HG03442 (cell line): Measurements from ENCODE around the gene TAMALIN.
A peak's percentile ranks its signal among the peaks of the same experiment; 100 is the strongest.

ENCODE experiments used
- ATAC-seq: cut with Tn5 transposase; IDR thresholded peaks from one replicate; pipeline ENCODE4 v1.9.1; 2021; ENCODE audit warnings: mild to moderate bottlenecking, moderate library complexity; ENCODE audit not compliant: unreplicated experiment

The TAMALIN gene

DNA sequence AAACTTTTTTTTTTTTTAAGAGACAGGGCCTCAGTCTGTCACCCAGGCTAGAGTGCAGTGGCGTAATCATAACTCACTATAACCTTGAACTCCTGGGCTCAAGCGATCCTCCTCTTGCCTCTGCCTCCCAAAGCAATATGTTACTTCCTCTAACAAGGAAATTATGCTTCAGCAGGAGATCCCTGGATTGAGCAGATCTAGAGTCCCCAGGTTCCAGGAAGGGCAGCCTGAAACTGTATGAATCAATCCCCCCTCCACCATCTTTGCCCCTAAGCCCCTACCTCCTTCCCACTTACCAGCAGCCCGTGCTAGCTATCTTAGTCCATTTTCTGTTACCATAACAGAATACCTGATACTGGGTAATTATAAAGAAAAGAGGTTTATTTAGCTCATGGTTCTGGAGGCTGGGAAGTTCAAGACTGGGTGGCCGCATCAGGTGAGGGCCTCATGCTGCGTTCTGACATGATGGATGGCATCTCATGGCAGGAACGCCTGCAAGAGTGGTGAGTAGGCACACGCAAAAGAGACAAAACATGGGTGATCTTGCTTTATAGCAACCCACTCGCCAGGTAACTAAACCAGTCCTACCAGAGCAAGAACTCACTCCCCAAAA is 5.0 kb downstream of the TAMALIN start:
- no peak for ATAC-seq

DNA sequence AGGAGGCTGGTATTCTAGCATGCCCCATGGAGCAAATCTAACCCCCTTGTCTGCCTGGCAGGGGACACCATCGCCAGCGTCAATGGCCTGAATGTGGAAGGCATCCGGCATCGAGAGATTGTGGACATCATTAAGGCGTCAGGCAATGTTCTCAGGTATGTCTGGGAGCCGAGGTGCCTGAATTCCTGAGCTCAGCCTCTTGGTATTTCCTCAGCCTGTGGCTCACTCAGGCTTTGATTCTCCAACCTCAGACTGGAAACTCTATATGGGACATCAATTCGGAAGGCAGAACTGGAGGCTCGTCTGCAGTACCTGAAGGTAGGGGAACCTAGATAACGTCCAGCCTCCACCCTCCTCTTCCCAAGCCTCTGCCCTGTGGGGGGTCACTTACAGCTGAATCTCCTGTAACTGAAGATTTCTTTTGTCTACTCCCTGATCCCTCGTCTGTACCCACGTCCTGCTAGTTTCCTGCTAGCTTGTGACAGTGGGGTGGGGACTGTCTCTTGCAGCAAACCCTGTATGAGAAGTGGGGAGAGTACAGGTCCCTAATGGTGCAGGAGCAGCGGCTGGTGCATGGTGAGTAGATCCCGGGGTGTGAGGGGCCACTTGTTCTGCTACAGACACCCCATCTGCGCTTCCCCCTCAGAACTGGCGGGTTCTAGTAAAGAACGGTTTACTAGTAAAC is 7.0 kb downstream of the TAMALIN start:
- no peak for ATAC-seq

DNA sequence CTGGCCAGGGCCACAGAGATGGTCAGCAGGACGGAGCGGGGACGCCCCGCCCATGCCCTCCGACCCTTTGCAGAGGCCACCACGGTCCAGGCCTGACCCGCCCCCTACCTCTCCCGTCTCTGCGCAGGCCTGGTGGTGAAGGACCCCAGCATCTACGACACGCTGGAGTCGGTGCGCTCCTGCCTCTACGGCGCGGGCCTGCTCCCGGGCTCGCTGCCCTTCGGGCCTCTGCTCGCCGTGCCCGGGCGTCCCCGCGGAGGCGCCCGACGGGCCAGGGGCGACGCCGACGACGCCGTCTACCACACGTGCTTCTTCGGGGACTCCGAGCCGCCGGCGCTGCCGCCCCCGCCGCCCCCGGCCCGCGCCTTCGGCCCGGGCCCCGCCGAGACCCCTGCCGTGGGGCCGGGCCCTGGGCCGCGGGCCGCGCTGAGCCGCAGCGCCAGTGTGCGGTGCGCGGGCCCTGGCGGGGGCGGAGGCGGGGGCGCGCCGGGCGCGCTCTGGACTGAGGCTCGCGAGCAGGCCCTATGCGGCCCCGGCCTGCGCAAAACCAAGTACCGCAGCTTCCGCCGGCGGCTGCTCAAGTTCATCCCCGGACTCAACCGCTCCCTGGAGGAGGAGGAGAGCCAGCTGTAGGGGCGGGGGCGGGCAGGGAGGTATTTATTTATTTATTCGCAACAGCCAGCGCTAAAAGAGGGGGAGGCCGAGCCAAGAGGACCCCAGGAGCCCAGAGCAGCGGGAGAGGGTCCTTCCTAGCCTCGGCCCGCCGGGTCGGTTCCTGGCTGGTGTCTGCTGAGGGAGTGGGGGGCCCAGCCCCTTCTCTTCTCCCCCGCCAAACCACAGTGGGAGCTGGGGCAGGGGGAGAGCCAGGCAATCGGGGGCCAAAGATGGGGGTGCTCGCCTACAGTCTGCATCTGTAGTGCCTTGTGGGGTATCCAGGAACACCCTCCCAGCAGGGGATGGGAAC is 8.1 kb downstream of the TAMALIN start:
- ATAC-seq = no peak

DNA sequence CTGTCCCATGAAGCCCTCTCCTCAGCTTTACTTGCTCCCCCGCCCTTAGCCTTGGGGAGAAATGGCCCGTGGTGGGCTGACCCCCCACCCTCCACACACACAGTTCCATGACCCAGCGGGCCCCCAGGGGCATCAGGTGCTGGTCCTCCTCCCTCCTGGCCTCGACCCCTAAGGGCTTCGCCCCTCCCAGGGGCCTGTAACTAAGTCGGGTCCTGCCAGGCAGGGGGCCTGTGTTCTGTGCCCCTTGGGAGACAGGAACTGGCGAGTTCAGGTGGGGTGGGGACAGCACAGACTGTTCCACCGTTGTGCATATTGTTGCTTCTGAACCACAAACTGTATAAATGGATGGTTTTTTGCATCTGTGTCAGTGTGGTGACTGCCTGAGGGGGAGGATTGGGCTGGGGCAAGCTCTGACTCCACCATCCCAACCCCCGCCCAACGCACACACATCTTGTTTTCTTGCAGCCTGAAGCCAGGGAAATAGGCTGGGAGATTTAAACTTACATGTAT is 8.8 kb downstream of the TAMALIN start:
- ATAC-seq = no peak

DNA sequence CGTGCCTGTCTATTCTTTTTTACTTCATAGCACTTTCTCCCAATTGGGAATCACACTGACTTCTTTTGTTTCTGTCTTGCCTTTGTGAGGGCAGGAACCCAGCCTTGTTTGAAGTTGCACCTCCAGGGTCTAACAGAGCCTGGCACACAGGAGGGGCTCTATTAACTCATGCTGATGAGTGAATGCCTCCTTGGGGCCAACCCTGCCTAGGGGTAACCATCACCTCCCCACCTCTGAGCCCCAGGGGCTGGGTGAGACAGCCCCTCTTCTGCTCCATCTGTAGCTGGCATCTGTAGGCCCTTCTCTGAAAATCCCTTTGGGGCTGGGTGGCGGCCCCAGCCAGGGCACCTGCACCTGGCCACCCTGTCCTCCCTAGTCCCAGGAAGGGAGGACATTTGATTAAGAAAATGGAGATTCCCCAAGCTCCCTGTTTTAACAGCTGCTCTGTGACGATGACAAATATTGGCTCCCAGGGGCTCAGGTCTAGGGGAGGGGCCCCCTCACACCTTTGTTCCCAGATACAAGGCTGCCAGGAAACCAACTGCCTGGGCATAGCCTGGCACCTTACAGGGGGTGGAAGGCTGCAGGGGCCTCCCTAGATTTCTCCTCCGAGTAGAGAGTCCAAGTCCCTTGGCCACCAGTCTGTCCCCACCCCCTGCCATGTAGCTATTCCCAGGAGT is 11.8 kb downstream of the TAMALIN start:
- no peak for ATAC-seq

DNA sequence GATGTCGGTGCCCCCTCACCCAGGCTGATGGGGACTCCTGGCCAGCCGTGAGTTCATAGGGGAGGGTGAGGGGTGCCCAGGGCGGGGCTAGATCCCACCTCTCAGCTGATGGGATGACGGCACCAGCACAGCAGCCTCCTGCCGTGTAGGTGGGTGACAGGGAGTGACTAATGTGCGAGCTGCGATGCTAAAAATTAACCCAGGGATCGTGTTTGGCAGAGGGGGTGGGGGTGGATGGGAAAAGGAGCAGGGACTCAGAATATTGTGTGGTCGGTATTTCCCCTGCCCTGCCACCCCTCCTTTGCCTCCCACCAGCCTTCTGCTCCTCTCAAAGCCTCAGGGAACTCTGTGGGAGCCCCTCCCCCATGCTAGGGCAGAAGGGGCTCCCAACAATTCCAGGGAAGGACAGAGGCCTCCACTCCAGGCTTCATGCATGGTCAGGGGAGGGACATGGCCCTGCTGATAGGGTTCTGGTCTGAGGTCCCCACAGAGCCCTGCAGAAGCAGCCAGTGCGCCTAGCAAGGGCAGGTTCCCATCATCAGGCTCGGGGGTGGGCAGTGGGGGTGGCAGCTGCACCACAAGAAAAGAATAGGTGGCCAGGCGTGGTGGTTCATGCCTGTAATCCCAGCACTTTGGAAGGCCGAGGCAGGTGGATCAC is 12.5 kb downstream of the TAMALIN start:
- ATAC-seq = no peak

DNA sequence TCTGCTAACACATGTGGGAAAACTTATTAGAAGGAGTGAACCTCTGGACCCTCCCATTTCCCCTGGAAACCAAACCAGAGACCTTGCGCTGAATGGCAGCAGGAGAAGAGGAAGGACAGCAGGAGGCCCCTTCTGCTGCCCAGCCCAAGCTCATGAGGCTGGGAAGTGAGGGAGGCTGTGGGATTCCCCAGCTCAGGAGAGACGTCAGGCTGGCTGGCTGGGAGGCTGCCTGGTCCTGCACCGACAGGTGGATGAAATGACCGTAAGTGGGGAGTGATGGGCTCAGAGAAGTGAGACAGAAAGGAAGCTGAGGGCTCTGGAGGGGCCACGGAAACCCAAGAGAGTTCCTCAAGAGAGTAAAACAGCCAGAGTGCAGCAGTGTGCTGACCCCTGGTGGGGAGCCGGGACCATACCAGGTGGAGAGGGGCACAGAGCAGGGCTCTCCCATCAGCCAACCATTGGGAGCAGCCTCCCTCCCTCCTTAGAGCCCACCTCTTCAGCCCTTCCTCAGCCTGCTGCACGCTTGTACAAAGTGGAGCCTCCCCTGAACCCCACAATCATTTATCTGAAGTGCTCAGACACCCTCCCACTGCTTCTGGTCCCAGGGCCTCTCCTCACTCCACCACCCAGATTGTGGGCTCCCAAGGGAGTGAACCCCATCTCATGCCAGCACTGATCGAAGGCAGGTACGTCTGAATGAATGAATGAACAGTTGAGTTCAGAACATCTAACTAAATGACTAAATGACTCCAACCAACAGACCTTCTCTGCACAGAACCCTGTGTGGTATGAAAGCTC is 14.0 kb downstream of the TAMALIN start:
- no peak for ATAC-seq

DNA sequence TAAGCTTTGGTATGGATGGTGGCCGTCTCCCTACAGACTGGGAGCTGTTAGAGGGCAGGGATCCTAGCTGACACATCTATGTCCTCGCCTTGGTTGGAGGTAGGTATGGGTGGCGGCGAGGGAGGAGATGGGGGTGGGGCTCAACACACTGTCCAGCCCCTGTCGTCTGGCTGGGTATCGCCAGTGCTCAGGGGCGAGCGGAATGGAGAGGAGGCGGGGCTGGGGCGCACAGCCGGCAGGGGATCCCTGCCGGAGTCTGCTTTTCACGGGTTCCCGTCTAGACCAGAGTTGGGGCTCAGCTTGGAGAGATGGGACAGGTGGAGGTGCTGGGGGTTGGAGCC is 16.1 kb downstream of the TAMALIN start:
- ATAC-seq = no peak

DNA sequence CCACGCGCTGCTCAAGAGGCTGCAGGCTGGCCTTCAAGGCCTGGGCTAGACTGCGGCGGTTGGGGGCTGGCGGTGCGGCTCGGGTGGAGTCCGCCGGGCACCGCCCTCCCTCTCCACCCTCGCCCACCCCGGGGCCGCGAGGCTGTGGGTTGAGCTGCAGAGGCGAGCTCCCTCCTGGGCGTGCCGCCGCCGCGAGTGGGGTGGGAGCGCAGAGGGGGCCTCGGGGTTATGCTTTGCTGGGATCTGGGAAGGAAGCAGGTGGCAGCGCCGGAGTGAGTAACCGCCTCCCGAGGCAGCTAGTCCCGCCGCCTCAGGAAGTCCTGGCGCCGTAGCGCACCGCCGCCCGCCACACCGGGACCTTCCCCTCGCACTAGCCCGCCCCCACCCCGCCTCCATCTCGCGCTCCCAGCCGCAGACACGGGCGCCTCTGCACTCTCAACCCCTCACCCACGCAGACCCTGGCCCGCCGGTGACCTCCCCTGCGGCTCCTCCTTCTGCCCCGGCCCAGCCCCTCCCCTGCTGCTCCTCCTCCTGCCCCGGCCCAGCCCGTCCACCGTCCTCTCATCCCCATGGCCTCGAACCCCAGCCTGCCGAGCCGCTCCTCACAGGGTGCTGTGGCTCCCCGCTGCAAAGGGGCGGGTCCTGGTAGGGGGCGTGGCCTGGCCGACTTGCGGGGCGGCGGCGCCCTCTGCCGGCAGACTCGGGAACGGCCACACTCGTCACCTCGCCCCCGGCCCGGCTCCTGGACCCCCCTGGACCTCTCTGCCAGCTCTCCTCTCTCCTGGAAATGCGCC is 16.6 kb downstream of the TAMALIN start:
- ATAC-seq = no peak

DNA sequence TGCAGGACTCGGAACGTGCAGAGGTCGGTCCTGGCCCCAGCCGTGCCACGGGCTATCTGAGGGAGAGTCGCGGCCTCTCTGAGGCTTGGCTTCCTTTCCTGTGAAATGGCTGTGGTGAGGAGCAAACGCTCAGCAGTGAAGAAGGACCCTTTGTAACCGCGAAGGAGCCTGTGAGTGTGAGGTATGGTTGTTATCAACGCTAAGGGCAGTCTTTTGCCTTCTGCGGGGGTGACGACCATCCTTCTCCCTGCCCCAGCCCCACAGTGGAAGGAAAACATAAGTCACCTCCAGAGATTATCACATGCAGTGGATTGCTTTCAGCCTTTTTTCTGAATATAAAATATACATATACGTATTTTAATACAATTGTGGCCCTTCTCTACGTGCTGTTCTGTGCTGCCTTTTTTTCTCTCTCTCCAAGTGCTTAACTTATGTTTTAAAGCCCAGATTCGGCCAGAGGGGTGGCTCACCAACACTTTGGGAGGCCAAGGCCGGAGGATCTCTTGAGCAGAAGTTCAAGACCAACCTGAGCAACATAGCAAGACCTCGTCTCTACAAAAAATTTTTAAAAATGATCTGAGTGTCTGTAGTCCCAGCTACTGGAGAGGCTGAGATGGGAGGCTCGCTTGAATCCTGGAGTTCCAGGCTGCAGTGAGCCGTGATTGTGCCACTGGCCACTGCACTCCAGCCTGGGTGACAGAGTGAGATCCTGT is 17.4 kb downstream of the TAMALIN start:
- ATAC-seq = no peak

DNA sequence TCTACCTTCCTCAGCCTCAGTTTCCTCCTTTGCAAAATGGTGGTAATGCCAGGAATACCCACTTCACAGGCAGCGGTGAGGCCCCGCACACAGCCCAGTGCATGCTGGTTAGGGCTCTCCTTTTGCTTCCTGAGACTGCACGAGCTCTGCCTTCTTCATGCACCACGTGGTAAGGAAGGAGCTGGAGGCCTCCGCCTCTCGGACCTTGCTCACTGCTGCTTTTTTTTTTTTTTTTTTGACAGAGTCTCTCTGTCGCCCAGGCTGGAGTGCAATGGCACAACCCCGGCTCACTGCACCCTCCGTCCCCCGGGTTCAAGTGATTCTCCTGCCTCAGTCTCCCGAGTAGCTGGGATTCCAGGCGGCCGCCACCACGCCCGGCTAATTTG is 18.1 kb downstream of the TAMALIN start:
- no peak for ATAC-seq

DNA sequence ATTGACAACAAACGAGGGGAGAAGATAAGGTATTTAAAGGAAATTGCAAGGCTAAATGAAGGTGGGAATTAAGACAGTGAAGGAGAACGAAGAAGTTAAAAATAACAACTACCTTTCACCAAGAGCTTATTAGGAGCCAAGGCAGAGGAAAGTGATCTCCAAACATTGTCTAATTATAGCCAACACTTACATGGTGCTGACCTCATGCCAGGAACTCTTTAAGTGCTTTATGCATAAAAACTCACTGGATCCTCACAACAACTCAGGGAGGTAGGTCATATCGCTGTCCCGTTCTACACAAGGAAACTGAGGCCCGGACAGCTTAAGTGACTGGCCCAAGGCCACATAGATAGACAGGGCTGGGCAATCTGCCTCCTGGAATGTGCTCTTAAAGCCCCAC is 19.5 kb downstream of the TAMALIN start:
- ATAC-seq = no peak

DNA sequence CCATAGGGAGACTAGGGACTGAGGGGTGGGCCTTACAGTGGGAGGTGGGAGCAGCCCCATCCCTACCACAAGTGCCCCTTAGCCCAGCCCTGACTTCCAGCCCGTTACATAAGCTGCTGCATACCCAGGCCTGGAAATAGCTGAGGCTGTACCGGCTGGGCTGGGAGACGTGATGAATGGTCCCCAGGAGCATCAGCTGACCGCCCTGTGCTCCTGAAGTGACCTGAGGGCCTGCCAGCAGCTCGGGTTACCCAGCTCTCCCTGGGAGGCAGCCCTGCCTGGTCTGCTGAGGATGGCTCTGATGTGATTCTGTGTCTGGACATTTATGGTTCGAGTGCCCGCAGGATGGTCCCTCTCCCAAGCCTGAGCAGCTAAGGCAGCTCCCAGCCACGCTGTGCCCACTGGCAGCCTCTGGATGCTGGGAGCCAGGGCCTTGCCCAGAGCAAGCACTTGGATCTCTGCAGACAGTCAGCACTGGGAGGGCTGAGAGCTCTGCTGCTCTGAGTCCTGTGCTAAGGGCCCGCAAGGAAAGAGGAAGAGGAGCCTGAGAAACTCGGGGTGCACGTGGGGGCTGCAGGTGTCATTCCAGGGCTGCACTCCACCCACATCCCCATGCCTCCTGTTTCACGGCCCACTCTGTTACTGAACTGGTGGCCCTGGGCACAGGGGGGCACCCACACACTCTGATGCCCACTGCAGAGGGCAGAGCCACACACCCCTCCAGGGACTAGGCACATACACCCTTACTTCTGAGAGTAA is 20.5 kb downstream of the TAMALIN start:
- ATAC-seq = no peak

DNA sequence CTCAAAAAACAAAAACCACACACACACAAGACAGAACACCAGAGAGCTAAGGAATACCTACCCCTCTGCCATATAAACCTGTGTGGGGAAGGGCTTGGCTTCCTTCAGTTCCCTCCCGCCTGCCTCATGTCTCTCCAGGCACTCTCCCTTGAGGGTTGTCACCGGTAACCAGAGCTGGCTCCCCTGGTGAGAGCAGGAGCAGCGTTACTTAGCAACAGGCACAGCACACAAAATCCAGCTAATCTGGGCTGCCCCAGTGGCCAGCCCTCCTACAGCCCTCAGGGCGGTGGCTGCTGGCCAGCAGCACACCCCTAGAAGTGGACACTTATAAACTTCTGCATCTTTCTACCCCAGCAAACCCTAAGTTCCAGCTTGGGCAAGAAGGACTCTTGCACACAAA is 22.9 kb downstream of the TAMALIN start:
- ATAC-seq = no peak

DNA sequence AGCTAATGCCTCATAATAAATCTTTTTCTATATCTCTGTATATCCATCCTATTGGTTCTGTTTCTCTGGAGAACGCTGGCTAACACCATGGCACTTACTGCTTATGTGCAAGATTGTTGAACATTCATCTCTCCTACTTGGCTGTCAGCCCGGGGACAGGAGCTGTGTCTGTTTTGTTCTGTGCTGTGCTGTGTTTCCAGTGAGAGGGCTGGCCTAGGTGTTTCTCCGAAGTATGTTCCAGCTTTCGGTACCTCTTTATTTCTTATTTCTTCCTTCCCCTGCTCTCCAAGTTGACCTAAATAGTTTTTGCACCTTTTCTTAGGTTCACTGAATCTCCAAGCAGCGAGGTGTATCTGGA is 25.7 kb downstream of the TAMALIN start:
- no peak for ATAC-seq

DNA sequence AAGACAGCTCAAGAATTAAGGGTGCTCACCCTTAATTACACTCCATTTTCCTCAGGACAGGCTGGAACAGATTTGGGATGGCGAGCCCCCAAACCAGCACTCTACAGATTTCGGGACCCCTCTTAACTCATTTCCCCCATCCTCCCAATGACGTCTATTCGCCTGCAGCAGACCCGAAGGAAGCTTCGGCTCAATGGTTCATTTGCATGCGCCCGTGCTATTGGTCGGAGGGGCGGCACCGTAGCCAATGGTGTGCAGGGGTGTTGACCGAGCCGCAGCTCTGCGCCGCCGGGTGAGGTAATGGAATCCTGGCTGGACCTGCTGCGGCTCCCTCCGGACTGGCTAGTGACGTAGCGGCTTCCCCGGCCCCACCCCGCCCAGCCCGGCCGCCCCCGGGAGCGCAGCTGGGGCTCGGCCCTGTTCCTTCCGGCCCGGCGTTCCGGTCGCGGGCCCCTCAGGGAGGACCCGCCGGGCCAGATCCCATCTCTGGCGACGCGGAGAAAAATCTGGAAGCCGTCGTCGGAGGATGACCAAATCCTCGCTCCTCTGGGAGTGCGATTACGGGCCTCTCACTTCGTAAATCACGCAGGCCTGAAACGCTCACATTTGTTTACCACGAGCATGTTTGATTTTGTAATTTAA is 26.2 kb downstream of the TAMALIN start:
- peak; percentile 91 for ATAC-seq

DNA sequence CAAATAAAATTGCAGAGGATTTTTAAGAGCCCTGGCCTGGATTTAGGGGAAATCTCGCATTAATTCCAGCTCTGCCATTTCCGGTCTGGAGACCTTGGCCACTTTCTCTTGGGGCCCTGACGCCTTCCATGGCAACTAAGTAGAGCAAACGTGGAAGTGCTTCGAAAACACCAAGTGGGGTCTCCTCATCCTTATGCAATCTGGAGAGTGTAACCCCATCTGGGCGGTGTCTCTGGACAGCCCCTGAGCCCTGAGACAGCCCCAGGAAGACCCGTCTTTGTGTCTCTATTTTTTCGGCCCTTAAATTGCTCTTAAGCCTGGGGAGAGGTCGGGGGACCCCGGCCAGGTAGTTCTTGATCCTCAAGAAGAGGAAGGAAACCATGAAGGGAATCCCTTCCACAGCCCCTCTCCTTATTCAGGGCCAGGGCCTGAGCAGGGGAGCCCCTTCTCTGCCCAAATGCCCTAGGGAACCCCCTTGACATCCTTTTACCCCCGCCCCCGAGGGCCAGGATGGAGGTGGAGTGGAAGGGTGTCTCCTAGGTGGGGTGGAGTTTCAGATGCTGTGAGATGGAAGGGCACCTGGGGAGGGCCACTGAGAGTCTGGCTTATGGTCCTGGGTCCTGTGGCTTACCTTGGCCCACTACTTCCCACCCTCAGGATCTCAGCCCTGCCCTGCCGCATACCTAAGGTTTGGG is 26.8 kb downstream of the TAMALIN start:
- no peak for ATAC-seq
